M059J (cell line): ENCODE measurements around the gene PRMT5. TPM values are rescaled to one million over a fixed set of nuclear protein-coding genes. Genes with fewer than 3 reads are reported as not detected.

Source experiments
- DNase-seq: peaks from one replicate; pipeline ENCODE4 v3.0.0-alpha.2; 2012; ENCODE audit warnings: low read depth
- total RNA-seq: library from RNA; depleted of rRNA; stranded (reverse); fragments of >200 nt; shearing (Covaris generic); gene quantifications from 2 replicates; pipeline ENCODE4 v1.2.3, GENCODE V29; 2014; rRNA removed

The PRMT5 gene
- total RNA-seq, 1 experiment from 2014 or later, result 67.3 TPM

- no peak for DNase-seq
Observed at GRCh38 chr14:22877000-22877501, 52.1 kb downstream of the PRMT5 start.

GRCh38 chr14:22875748-22876319, 53.3 kb downstream of the PRMT5 start:
- DNase-seq, result no peak

DNA sequence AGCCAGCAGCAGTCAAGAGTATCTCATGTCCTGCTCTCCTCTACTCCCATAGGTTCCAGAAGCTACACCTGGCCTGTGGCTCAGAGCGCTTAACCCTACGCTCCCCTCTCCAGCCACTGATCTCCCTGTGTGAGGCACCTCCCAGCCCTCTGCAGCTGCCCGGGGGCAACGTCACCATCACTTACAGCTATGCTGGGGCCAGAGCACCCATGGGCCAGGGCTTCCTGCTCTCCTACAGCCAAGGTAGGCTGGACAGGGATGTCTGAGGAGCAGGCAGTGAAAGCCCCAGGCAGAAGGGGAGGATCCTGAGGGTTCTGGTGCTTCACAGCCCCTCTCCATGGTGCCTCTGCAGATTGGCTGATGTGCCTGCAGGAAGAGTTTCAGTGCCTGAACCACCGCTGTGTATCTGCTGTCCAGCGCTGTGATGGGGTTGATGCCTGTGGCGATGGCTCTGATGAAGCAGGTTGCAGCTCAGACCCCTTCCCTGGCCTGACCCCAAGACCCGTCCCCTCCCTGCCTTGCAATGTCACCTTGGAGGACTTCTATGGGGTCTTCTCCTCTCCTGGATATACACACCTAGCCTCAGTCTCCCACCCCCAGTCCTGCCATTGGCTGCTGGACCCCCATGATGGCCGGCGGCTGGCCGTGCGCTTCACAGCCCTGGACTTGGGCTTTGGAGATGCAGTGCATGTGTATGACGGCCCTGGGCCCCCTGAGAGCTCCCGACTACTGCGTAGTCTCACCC, 54.0 kb downstream of the PRMT5 start:
- DNase-seq, result no peak

- no peak for DNase-seq
Observed at GRCh38 chr14:22872833-22873520, 56.2 kb downstream of the PRMT5 start.

- DNase-seq, result peak; percentile 90
Observed at GRCh38 chr14:22872033-22872832, 56.9 kb downstream of the PRMT5 start.

GRCh38 chr14:22871224-22872032, 57.7 kb downstream of the PRMT5 start, which contains the start of gene LRP10:
TSS of gene LRP10 (plus strand) at chr14:22871740. CDS start at chr14:22872304, 564 bp downstream.
- DNase-seq, result peak; percentile 93

GRCh38 chr14:22870811-22871223, 58.4 kb downstream of the PRMT5 start:
- no peak for DNase-seq

Other genes starting within 250 kb of the PRMT5 start
- gene OXA1L, start 162.7 kb downstream of the PRMT5 start, total RNA-seq, result 77.4 and 89.0 TPM in 2 replicates
- 2.6 and 3.6 TPM in 2 replicates for gene SLC7A7, start 113.9 kb downstream of the PRMT5 start, total RNA-seq
- 54.5 and 325 TPM in 2 replicates for gene MRPL52, start 99.5 kb downstream of the PRMT5 start, total RNA-seq
- 251 and 313 TPM in 2 replicates for gene MMP14, start 92.8 kb downstream of the PRMT5 start, total RNA-seq
- gene LRP10, start 57.6 kb downstream of the PRMT5 start, total RNA-seq, result 51.6 and 115 TPM in 2 replicates
- 0.52 TPM in 1 of 2 replicates, not detected in the other for gene REM2, start 46.2 kb downstream of the PRMT5 start, total RNA-seq
- 104 and 140 TPM in 2 replicates for gene RBM23, start 10.2 kb downstream of the PRMT5 start, total RNA-seq
- gene HAUS4, start 27.7 kb upstream of the PRMT5 start, total RNA-seq, result 30.7 and 51.4 TPM in 2 replicates
- 23.9 and 55.5 TPM in 2 replicates for gene AJUBA, start 53.2 kb upstream of the PRMT5 start, total RNA-seq
- 8.6 and 9.7 TPM in 2 replicates for gene C14orf93, start 80.8 kb upstream of the PRMT5 start, total RNA-seq
- gene PSMB5, start 105.5 kb upstream of the PRMT5 start, total RNA-seq, result 267 and 297 TPM in 2 replicates
- not detected in 2 replicates for gene PSMB11, start 112.8 kb upstream of the PRMT5 start, total RNA-seq
- 7.5 and 13.7 TPM in 2 replicates for gene CDH24, start 128.1 kb upstream of the PRMT5 start, total RNA-seq
- 47.1 and 64.0 TPM in 2 replicates for gene ACIN1, start 165.8 kb upstream of the PRMT5 start, total RNA-seq
- gene C14orf119, start 166.1 kb upstream of the PRMT5 start, total RNA-seq, result 67.5 and 78.5 TPM in 2 replicates
- gene CIROP, start 175.6 kb upstream of the PRMT5 start, total RNA-seq, result not detected in 2 replicates
- gene CEBPE, start 189.9 kb upstream of the PRMT5 start, total RNA-seq, result not detected in 2 replicates